HG03457 (cell line): ENCODE measurements around the gene MAMDC2.
"Not testable (repeated sequence)": the region's sequence is repeated elsewhere in the genome, so short reads cannot be mapped to it uniquely, and the experiment has no call there.

Experiments
- ATAC-seq: cut with Tn5 transposase; IDR thresholded peaks from one replicate; pipeline ENCODE4 v1.9.1; 2021; ENCODE audit warnings: moderate number of reproducible peaks; ENCODE audit not compliant: unreplicated experiment

The MAMDC2 gene

DNA sequence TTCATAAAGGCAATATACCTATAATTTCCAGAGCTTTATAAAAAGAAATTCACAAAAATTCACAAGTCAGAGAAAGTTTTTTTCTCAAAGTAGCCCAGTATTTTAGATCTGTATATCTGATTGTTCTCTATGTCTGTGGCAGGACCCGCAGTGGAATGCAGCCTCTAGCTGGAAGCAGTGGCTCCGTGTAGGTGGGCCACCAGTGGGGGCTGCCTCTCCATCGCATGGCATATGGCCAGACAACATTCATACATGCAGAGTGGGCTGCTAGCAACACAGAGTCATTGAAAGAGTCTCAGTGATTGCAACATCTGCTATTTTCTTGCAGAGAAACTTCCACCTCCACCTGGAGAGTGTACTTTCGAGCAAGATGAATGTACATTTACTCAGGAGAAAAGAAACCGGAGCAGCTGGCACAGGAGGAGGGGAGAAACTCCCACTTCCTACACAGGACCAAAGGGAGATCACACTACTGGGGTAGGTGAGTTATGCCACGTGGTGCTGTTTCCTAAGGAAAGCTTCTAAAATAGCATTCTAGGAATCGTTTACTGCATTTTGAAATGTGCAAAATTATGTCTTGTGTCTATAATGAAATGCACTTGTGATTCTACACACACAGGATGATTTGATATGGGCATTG is 126.6 kb downstream of the MAMDC2 start:
- no peak for ATAC-seq

DNA sequence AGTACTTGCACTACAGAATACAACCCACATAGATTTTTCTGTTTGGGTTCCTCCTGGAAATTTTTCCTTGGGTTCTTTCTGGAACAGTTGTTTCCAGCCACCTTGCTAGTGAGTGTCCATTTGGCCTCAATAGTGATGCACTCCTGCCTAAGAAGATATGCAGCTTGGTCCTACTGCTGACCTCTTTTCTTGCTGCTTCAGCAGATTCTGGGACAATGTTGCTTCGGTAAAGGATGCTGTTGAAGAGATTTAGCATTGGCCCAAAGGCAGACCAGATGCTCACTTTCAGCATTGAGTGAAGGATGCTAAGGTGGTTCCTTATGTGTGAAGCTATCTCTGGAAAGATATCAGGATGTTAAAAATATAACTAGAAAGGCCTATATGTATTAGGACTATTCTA is 128.9 kb downstream of the MAMDC2 start:
- no peak for ATAC-seq

DNA sequence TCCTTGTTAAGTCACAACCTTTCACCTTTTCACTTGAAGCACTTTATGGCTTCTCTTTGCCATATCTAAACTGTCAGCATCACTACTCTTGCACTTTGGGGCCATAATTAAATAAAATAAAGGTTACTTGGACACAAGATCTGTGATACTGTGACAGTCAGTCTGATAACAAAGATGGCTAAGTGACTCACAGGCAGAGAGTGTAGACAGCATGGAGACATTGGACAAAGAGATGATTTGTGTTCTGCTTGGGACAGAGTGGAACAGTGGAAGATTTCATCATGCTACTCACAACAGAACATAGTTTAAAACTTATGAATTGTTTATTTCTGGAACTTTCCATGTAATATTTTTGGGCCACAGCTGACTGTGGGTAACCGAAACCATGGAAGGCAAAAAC is 133.5 kb downstream of the MAMDC2 start:
- no peak for ATAC-seq

DNA sequence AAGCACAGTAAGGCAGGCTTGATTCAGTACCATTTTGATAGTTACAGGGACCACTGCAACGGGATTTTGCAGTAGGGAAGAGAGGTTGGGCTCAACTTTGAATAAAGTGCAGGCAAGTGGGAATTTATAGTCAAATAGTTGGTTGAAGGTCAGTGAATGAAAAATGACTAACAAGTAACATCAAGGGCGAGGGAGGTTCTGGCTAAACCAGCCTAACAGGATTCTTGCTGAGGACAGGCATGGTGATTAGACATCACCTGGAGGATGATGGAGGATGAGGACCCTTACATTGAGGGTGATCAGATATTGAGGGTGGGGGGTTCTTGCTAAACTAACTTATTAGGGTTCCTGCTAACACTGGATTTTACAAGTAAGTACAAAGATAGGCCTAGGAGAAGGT is 149.1 kb downstream of the MAMDC2 start:
- ATAC-seq: no peak

DNA sequence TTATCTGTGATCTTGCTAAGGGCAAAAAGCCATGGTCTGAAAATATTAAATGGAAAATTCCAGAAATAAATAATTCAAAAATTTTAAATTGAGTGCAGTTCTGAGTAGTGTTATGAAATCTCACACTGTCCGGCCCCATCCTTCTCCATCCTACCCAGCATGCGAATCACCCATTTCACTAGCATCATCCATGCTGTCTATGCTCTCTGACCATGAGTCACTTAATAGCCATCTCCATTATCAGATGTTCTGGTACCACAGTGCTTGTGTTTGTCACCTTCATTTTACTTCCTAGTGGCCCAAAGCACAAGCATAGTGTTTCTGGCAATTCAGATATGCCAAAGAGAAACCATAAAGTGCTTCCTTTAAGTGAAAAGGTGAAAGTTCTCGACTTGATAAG is 151.8 kb downstream of the MAMDC2 start:
- ATAC-seq: no peak

DNA sequence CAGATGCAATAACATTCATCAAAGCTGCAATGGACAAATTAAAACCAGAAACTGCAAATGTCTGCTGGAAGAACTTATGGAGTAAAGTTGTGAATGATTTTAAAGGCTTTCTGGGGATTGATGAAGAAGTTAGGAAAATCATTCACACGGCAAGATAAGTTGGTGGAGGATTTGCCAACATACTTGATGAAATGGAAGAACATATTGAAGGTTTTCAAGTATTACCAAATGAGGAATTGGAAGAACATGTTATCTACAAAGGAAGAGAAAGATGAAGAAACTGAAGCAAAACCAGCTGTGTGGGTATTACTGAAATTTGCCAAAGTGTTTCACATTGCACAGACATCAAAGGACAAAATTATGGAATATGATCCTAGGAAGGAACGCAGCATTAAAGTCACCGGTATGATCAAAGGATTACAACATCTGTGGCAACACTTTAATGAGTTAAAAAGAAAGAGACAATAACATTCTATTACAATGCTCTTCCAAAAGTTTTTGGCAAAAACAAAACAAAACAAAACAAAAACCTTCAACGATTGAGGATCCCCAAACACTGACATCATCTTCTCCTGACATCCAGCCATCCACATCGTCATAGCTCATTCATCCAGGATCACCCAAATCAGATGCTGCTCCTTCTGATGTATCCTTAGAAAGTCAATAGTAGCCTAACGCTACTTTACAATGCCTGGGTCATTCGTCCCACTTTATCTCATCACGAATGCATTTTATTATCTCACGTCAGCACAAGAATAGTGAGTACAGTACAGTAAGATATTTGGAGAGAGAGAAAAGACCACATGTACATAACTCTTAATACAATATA is 153.8 kb downstream of the MAMDC2 start:
- no peak for ATAC-seq

DNA sequence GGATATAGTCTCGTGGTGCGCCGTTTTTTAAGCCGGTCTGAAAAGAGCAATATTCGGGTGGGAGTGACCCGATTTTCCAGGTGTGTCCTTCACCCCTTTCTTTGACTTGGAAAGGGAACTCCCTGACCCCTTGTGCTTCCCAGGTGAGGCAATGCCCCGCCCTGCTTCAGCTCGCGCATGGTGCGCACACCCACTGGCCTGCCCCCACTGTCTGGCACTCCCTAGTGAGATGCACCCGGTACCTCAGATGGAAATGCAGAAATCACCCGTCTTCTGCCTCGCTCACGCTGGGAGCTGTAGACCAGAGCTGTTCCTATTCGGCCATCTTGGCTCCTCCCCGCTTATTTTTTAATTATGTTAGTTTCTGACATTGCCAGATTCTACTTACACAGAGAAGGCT is 161.1 kb downstream of the MAMDC2 start:
- ATAC-seq: not testable (repeated sequence)

DNA sequence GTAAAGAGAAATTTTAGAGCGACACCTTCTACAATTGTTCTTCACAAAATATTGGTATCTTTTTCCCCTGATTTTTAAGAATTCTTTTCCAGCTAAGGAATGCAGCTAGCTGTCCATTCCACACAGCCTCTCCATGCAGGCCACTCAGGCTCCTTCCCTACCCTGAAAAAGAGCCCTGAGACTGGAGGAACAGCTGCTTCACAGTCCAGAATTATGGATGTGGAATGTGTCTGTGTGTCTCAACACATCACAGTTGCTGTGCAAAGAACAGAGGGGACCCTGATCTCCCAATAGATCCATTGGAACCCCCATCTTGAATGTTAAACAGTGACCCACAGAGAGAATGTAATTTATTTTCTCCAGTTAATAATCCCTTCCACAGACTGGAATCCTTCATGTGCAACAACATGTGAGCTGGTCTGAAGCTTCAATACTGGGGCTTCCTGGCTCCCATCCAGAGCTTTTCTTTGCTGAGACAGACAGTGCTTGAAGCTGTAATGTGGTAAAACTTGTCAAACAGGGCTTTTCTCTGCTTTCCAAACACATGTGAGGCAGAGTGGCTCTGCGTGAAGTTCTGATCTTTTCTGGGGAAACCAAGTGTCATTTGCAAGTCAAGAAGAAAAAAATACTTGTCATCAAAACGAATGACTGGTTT is 161.8 kb downstream of the MAMDC2 start:
- ATAC-seq: no peak

DNA sequence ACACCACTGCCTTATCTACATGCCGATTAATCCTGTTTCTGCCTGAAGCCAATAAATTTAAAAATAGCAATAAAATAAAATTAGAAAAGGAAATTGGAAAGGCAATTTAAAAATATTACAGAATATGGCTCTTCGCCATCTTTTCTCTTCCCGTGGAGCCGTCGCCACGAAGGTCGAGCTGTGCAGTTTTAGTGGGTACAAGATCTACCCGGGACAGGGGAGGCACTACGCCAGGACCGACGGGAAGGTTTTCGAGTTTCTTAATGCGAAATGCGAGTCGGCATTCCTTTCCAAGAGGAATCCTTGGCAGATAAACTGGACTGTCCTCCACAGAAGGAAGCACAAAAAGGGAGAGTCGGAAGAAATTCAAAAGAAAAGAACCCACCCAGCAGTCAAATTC is 173.4 kb downstream of the MAMDC2 start:
- ATAC-seq: no peak

DNA sequence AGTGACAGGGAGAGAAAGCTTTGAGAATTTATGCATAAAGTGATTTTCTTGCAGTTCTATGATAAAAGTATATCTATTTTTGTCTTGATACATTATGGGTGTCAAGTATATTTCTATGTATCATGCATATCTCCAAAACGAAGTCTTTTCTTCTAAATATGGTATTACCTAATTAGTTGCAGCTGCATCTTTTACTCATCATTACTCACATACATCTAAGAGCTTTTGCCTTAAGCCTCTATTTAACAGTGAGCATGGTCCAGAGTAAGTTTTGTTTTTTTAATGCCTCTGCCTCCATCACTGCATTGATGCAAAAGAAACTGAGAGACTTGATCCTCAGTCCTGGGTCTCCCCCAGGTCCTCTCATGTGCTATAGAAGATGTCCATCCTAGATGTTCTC is 175.1 kb downstream of the MAMDC2 start:
- ATAC-seq: no peak

DNA sequence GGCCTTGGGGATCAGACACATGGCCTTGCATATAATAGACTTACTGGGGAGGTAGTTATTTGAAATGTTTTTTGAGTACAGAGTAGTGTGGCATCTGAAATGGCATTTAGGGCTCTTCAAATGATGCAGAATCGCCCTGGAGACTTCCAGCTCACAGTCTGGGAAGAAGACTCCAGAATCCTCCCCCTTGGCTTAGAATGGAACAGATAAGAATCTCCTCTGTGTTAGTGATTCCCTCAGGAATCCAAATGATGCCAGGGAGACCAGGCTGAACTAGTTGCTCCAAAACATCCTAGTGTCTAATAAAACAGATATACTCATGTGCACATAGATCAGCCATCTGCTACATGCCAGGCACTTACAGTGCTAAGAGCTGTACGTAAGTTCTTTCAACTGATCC is 176.6 kb downstream of the MAMDC2 start:
- no peak for ATAC-seq

DNA sequence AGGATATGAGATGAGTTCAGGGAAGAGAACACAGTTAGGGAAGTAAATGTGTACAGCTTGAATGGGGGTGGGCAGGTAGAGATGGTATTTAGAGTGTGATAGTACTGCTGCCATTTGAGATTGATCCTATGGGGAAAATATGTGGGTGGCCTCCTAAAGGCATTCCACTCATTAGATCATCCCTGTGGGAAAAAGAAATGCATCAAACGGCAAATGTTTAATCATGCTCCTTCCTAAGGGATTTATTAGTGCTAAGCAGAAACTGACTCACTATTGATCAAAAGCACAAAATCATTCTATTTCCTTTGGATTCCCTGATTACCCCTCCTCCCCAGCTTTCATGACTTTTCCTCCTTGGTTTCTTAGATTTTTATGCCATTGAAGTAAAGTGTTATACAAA is 178.7 kb downstream of the MAMDC2 start:
- no peak for ATAC-seq

DNA sequence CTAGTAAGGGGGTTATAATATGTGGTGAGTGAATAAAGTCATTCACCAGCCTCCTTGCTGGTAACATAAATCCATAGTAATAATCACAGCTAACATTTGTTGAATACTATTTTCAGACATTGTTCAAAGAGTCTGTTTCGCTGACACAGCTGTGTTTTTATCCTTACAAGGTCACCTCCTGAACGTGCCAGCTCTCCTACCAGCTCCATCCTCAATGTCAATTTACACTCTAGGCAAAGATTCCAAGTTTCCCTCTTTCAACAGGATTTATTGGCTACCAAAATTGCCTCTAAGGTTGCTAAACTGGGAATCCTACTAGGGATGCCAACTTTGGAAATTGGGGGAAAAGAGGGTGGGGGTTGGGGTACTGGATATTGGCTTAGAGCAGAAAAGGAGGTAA is 184.5 kb downstream of the MAMDC2 start:
- ATAC-seq: no peak

DNA sequence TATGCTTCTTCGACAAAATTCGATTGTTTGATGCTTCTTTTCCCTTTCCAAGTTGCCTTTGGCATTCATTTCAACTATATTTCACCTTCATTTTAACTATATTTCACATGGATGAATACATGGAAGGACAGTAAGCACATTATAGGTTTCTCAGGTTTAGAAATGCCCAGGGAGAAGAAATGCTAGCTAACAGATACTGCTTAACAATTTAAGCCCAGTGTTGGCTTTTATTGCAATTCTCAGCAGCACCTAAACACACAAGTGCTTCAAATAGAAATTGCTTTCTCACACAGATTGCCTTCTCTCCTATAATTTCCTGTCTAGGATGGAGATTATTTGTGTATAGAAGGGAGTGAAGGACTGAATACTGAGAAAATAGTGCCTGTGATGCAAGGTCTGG is 185.0 kb downstream of the MAMDC2 start:
- ATAC-seq: no peak

DNA sequence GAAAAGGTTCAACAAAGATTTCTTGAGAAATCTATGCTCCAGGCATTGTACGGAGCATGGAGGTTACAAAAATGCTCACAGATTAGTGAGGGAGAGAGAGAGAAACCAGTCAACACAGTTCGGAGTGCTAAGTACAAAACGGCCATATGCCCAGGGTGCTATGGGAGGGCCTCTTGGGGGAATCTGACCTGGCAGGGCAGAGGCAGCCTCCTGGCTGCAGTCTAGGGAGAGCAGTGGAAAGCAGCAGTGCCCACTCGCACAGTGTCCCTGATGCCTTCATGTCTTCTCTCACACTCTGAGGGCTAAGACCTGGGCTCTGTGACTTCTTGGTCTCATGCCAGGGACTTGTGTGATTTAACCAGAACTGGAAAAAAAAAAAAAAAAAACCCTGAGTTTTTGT is 185.4 kb downstream of the MAMDC2 start:
- ATAC-seq: no peak

DNA sequence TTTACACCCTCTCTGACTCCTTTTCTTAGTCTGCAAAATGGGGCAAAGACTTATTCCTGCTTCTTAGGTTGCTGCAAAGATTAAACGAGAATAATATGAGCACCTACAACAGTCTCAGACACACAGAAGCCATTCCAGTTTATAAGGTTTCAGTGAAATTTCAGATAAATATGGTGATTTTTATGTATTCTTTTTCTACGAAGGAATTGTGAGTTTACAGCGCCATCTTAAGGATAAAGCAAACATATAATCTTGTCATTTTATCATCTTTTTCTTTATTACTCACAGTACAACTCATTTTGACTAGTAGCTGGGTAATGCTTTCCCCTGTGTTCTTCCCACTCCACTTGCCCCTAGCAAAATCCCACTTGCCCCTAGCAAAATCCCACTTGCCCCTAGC is 185.9 kb downstream of the MAMDC2 start:
- ATAC-seq: no peak

DNA sequence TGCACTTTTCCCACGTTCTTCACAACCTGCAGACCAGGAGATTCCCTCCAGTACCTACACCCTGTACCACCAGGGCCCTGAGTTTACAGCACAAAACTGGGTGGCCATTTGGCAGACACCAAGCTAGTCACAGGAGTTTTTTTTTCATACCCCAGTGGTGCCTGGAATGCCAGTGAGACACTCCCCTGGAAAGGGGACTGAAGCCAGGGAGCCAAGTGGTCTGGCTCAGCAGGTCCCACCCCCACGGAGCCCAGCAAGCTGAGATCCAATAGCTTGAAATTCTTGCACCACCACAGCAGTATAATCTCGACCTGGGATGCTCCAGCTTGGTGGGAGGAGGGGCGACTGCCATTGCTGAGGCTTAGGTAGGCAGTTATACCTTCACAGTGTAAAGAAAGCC is 188.8 kb downstream of the MAMDC2 start:
- ATAC-seq: no peak

DNA sequence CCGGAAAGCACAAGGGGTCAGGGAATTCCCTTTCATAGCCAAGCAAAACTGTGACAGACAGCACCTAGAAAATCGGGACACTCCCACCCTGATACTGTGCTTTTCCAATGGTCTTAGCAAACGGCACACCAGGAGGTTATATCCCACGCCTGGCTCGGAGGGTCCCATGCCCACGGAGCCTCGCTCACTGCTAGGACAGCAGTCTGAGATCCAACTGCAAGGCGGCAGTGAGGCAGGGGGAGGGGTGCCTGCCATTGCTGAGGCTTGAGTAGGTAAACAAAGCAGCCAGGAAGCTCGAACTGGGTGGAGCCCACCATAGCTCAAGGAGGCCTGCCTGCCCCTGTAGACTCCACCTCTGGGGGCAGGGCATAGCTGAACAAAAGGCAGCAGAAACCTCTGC is 190.6 kb downstream of the MAMDC2 start:
- not testable (repeated sequence) for ATAC-seq

DNA sequence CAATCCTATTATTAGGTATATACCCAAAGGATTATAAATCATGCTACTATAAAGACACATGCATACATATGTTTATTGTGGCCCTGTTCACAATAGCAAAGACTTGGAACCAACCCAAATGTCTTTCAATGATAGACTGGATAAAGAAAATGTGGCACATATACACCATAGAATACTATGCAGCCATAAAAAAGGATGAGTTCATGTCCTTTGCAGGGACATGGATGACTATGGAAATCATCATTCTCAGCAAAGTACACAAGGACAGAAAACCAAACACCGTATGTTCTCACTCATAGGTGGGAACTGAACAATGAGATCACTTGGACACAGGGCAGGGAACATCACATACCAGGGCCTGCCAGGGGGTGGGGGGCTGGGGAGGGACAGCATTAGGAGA is 202.3 kb downstream of the MAMDC2 start:
- not testable (repeated sequence) for ATAC-seq

DNA sequence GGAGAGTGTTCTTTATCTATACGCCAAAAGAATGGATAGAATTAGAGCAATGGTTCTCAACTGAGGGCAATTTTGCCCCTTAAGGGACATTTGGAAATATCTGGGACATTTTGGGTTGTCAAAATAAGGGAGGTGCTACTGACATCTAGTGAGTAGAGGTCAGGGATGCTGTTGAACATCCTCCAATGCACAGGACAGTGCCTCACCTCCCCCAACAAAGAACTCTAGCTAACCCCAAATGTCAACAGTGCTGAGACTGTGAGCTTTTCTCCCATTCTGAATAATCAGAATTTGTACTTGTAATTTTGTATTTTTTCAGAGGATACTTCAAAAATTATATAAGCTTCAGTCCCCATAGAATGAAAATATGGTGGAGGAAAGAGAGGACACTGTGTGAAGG is 206.6 kb downstream of the MAMDC2 start:
- no peak for ATAC-seq

DNA sequence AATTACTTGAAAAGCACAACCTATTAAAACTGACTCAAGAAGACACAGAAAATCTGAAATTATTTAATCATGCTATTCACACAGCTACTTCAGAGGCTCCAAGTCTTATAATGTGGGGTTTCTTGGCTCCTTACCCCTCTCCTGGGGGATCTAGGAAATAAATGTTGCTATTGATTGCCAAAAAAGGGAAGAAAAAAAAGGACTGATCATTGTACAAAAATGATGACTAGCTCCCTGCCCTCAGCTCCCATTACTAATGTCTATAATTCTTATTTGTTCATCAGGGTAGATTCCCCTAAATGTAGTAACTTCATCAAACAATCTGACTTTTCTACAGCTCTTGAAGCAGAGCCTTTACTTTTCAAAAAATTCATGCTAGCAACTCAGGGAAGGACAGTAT is 211.8 kb downstream of the MAMDC2 start:
- ATAC-seq: no peak

DNA sequence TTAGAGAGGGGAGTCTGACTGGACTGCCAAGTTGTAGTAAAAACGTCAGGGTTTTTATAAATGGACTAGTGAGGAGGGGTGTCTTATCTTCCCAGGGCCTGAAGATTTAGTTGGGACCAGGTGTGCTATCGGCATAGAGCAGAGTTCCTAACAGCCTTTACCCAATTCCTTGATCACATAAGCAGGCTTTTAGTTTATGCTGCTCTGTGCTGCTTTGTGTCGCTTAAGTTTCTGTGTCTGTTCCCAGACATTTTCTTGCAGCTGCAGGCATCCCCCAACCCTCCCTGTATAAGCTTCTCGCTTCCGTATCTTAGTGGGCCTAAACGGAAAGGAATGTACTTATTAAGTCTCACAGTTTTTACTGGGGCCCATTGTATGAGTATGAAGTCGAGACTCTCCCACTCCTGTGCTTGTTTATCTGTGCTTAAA is 212.5 kb downstream of the MAMDC2 start:
- no peak for ATAC-seq
